GM23338 (cell line): ENCODE measurements around the gene CACNA1C.

Experiments
- EZH2 ChIP-seq: fragments of 200-600 bp; sonication (generic); IDR thresholded peaks from one replicate; pipeline ENCODE4 v1.8.0; 2017; ENCODE audit warnings: antibody characterized with exemption, mild to moderate bottlenecking, low read depth; ENCODE audit not compliant: unreplicated experiment
- EZH2phosphoT487 ChIP-seq: fragments of 200-600 bp; sonication (generic); IDR thresholded peaks from one replicate; pipeline ENCODE4 v1.8.1; 2018; ENCODE audit warnings: antibody characterized with exemption; ENCODE audit not compliant: unreplicated experiment
- JUNB ChIP-seq: IDR thresholded peaks from one replicate; pipeline ENCODE4 v1.6.1; 2016; ENCODE audit warnings: antibody characterized with exemption; ENCODE audit not compliant: unreplicated experiment
- POLR2AphosphoS5 ChIP-seq: IDR thresholded peaks from 2 replicates; pipeline ENCODE4 v1.6.1; 2016; ENCODE audit warnings: antibody characterized with exemption, low read depth
- TF ChIP-seq, protein P1 (sequence below), 2 experiments: fragments of 200-600 bp in 1 of 2; sonication (generic) in 1 of 2; conservative IDR thresholded peaks; 2 replicates each; pipeline versions ENCODE4 v1.5.1 to v1.6.1; 2016 to 2017; ENCODE audit warnings: antibody characterized with exemption in 2 of 2, low read depth in 2 of 2, mild to moderate bottlenecking in 2 of 2, moderate library complexity in 1 of 2
- TF ChIP-seq, protein P2 (sequence below): fragments of 250-450 bp; sonication (Bioruptor Pico); IDR thresholded peaks from 2 replicates; pipeline ENCODE4 v1.5.0; 2020; ENCODE audit warnings: mild to moderate bottlenecking, moderate library complexity
- TF ChIP-seq, protein P3 (sequence below): IDR thresholded peaks from one replicate; pipeline ENCODE4 v1.6.1; 2018; ENCODE audit warnings: antibody characterized with exemption; ENCODE audit not compliant: unreplicated experiment

DNA sequence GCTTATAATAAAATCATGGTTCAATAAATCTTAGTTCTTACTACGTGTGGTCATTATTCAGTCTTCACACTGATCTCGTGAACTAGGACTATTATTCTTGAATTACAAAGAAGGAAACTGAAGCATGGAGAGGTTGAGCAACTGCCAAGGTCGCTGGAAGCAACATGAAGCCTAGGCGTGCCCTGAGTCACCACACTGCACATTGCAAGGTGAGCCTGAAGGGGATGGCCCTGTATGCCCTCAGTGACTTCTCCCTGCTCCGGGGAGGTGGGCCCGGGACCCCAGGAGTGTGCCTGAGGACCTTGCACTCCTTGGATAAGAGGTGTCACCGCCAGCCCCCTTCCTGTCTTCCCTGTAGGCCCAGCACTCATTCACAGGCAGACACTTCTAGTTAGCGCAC lies 161.6 kb downstream of the CACNA1C start:
- TF ChIP-seq, protein P1, sequence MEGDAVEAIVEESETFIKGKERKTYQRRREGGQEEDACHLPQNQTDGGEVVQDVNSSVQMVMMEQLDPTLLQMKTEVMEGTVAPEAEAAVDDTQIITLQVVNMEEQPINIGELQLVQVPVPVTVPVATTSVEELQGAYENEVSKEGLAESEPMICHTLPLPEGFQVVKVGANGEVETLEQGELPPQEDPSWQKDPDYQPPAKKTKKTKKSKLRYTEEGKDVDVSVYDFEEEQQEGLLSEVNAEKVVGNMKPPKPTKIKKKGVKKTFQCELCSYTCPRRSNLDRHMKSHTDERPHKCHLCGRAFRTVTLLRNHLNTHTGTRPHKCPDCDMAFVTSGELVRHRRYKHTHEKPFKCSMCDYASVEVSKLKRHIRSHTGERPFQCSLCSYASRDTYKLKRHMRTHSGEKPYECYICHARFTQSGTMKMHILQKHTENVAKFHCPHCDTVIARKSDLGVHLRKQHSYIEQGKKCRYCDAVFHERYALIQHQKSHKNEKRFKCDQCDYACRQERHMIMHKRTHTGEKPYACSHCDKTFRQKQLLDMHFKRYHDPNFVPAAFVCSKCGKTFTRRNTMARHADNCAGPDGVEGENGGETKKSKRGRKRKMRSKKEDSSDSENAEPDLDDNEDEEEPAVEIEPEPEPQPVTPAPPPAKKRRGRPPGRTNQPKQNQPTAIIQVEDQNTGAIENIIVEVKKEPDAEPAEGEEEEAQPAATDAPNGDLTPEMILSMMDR (conservative IDR thresholded peaks at IDR 0.05; ENCODE audit: low read depth in 2 of 2): no peak
- TF ChIP-seq, protein P2, sequence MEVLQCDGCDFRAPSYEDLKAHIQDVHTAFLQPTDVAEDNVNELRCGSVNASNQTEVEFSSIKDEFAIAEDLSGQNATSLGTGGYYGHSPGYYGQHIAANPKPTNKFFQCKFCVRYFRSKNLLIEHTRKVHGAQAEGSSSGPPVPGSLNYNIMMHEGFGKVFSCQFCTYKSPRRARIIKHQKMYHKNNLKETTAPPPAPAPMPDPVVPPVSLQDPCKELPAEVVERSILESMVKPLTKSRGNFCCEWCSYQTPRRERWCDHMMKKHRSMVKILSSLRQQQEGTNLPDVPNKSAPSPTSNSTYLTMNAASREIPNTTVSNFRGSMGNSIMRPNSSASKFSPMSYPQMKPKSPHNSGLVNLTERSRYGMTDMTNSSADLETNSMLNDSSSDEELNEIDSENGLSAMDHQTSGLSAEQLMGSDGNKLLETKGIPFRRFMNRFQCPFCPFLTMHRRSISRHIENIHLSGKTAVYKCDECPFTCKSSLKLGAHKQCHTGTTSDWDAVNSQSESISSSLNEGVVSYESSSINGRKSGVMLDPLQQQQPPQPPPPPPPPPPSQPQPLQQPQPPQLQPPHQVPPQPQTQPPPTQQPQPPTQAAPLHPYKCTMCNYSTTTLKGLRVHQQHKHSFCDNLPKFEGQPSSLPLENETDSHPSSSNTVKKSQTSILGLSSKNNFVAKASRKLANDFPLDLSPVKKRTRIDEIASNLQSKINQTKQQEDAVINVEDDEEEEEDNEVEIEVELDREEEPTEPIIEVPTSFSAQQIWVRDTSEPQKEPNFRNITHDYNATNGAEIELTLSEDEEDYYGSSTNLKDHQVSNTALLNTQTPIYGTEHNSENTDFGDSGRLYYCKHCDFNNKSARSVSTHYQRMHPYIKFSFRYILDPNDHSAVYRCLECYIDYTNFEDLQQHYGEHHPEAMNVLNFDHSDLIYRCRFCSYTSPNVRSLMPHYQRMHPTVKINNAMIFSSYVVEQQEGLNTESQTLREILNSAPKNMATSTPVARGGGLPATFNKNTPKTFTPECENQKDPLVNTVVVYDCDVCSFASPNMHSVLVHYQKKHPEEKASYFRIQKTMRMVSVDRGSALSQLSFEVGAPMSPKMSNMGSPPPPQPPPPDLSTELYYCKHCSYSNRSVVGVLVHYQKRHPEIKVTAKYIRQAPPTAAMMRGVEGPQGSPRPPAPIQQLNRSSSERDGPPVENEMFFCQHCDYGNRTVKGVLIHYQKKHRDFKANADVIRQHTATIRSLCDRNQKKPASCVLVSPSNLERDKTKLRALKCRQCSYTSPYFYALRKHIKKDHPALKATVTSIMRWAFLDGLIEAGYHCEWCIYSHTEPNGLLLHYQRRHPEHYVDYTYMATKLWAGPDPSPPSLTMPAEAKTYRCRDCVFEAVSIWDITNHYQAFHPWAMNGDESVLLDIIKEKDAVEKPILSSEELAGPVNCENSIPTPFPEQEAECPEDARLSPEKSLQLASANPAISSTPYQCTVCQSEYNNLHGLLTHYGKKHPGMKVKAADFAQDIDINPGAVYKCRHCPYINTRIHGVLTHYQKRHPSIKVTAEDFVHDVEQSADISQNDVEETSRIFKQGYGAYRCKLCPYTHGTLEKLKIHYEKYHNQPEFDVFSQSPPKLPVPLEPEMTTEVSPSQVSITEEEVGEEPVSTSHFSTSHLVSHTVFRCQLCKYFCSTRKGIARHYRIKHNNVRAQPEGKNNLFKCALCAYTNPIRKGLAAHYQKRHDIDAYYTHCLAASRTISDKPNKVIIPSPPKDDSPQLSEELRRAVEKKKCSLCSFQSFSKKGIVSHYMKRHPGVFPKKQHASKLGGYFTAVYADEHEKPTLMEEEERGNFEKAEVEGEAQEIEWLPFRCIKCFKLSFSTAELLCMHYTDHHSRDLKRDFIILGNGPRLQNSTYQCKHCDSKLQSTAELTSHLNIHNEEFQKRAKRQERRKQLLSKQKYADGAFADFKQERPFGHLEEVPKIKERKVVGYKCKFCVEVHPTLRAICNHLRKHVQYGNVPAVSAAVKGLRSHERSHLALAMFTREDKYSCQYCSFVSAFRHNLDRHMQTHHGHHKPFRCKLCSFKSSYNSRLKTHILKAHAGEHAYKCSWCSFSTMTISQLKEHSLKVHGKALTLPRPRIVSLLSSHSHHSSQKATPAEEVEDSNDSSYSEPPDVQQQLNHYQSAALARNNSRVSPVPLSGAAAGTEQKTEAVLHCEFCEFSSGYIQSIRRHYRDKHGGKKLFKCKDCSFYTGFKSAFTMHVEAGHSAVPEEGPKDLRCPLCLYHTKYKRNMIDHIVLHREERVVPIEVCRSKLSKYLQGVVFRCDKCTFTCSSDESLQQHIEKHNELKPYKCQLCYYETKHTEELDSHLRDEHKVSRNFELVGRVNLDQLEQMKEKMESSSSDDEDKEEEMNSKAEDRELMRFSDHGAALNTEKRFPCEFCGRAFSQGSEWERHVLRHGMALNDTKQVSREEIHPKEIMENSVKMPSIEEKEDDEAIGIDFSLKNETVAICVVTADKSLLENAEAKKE: no peak
- TF ChIP-seq EZH2 (no peak), JUNB (no peak), POLR2AphosphoS5 (no peak), EZH2phosphoT487 (no peak)
- TF ChIP-seq, protein P3, sequence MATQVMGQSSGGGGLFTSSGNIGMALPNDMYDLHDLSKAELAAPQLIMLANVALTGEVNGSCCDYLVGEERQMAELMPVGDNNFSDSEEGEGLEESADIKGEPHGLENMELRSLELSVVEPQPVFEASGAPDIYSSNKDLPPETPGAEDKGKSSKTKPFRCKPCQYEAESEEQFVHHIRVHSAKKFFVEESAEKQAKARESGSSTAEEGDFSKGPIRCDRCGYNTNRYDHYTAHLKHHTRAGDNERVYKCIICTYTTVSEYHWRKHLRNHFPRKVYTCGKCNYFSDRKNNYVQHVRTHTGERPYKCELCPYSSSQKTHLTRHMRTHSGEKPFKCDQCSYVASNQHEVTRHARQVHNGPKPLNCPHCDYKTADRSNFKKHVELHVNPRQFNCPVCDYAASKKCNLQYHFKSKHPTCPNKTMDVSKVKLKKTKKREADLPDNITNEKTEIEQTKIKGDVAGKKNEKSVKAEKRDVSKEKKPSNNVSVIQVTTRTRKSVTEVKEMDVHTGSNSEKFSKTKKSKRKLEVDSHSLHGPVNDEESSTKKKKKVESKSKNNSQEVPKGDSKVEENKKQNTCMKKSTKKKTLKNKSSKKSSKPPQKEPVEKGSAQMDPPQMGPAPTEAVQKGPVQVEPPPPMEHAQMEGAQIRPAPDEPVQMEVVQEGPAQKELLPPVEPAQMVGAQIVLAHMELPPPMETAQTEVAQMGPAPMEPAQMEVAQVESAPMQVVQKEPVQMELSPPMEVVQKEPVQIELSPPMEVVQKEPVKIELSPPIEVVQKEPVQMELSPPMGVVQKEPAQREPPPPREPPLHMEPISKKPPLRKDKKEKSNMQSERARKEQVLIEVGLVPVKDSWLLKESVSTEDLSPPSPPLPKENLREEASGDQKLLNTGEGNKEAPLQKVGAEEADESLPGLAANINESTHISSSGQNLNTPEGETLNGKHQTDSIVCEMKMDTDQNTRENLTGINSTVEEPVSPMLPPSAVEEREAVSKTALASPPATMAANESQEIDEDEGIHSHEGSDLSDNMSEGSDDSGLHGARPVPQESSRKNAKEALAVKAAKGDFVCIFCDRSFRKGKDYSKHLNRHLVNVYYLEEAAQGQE: no peak
